ENCODE results near the gene PDE4B.

DNA sequence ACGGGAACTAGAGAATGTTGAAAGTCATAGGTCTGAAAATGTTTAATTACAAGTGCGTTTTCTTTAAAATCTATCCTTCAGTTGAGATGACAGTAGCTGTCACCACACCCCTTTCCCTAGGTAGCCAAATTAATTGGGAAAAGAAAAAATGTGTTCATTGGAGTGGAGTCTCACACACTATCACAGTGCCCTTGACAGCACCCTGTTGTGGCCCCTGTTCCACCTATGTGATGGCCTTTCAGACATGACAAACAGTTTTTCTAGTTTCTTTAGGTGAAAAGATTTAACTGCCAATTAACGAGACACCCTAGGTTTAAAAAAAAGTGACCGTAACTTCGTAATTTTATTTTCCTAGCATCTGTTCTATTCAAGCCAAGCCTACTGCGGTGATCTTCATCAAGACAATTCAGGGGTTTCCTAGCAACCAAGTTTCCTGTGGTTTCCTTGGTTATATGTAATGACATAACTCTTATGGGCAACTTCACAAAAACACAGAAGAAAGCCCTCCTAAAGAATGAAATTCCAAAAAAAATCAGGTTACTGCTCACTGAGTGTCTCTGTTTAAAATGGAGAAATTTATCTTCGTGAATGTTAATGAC lies 298.3 kb downstream of the PDE4B start:
- no peak for TF ChIP-seq CTCF (IDR thresholded peaks at IDR 0.05; ENCODE audit: insufficient read depth, low read depth, low read length)
- TF ChIP-seq EZH2 (IDR thresholded peaks at IDR 0.05; ENCODE audit: insufficient read depth, low read length): no peak
